ENCODE results near the gene ARHGAP18. TPM values are rescaled to one million over a fixed set of nuclear protein-coding genes. Genes with fewer than 3 reads are reported as not detected.

ARHGAP18 gene
- total RNA-seq, 1 donor from 2014 or later: 13.3 TPM

DNA sequence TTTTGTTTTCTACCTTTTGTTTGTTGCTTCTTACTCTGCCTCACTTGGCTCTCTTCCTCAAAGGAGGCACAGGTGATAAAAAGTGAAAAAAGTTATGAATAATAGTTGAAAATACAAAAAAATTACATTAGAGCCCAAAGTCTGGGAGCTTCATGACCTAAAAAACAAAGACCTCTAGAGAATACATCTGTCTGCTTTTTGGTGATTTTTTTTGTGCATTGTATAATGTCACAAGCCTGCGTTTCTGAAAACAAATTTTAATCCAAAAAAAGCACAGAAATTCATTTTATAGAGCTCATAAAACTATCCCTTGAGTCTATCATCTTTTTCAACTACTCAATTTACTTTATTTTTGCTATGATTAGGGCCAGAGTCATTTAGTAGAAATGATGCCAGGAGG is 41.4 kb upstream of the ARHGAP18 start:
- no peaks in the 10 kb centered on the region for H3K36me3 Mint-ChIP-seq (ENCODE audit: unreplicated experiment)
- H3K27me3 Mint-ChIP-seq (ENCODE audit: unreplicated experiment): no peaks in the 10 kb centered on the region
- DNase-seq (ENCODE audit: extremely low spot score, unreplicated experiment): no peak
- H3K4me1 Mint-ChIP-seq (ENCODE audit: unreplicated experiment): peaks cover 53% of the 10 kb centered on the region
- H3K4me3 Mint-ChIP-seq (ENCODE audit: unreplicated experiment): no peak overlapping the region
- H3K27ac Mint-ChIP-seq (ENCODE audit: unreplicated experiment): peak overlapping the region; percentile 35
- TF ChIP-seq, protein P1, sequence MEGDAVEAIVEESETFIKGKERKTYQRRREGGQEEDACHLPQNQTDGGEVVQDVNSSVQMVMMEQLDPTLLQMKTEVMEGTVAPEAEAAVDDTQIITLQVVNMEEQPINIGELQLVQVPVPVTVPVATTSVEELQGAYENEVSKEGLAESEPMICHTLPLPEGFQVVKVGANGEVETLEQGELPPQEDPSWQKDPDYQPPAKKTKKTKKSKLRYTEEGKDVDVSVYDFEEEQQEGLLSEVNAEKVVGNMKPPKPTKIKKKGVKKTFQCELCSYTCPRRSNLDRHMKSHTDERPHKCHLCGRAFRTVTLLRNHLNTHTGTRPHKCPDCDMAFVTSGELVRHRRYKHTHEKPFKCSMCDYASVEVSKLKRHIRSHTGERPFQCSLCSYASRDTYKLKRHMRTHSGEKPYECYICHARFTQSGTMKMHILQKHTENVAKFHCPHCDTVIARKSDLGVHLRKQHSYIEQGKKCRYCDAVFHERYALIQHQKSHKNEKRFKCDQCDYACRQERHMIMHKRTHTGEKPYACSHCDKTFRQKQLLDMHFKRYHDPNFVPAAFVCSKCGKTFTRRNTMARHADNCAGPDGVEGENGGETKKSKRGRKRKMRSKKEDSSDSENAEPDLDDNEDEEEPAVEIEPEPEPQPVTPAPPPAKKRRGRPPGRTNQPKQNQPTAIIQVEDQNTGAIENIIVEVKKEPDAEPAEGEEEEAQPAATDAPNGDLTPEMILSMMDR (IDR thresholded peaks at IDR 0.05): no peak
- H3K9me3 Mint-ChIP-seq (ENCODE audit: unreplicated experiment): no peaks in the 10 kb centered on the region

DNA sequence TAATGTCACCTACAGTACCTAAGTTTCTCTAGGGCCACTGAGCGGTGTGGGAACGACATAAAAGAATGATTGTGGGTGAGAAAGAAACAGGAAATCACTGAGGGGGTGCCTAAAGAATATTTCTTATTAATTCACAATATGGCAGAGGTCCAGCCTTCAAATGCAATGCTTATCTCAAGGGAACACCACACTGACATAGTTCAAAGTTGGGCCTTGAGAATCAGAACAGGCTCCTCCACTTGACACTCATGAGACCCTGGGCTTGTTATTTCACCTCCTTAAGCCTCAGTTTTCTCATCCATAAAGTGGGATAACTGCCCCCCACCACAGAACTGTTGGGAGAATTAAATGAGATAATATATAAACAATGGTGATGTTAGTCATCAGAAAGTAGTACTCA is 40.4 kb upstream of the ARHGAP18 start:
- H3K4me3 Mint-ChIP-seq (ENCODE audit: unreplicated experiment): no peak overlapping the region
- DNase-seq (ENCODE audit: extremely low spot score, unreplicated experiment): no peak
- H3K36me3 Mint-ChIP-seq (ENCODE audit: unreplicated experiment): no peaks in the 10 kb centered on the region
- TF ChIP-seq, protein P1 (IDR thresholded peaks at IDR 0.05): no peak
- H3K27me3 Mint-ChIP-seq (ENCODE audit: unreplicated experiment): no peaks in the 10 kb centered on the region
- H3K9me3 Mint-ChIP-seq (ENCODE audit: unreplicated experiment): no peaks in the 10 kb centered on the region
- H3K27ac Mint-ChIP-seq (ENCODE audit: unreplicated experiment): peak overlapping the region; percentile 87
- H3K4me1 Mint-ChIP-seq (ENCODE audit: unreplicated experiment): peaks cover 56% of the 10 kb centered on the region

DNA sequence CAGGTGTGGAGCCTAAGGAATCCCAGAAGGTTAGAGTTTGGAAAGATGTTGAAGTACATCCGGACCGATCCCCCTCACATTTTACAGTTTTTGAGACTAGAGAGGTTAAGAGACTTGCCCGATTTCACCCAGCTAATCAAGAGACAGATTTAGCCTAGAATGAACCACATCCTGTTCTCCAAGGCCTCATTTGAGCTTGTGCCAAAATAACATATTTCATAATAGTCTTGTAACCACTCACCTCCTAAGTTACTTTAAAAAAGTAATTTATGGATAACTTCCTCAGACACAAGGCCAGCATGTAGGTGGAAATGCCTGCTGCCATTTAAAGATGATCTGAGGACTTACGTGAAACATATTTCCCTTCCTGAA is 39.8 kb upstream of the ARHGAP18 start:
- no peak for DNase-seq (ENCODE audit: extremely low spot score, unreplicated experiment)
- no peaks in the 10 kb centered on the region for H3K36me3 Mint-ChIP-seq (ENCODE audit: unreplicated experiment)
- H3K27me3 Mint-ChIP-seq (ENCODE audit: unreplicated experiment): no peaks in the 10 kb centered on the region
- TF ChIP-seq, protein P1 (IDR thresholded peaks at IDR 0.05): no peak
- H3K4me3 Mint-ChIP-seq (ENCODE audit: unreplicated experiment): no peak overlapping the region
- peak overlapping the region; percentile 87 for H3K27ac Mint-ChIP-seq (ENCODE audit: unreplicated experiment)
- H3K4me1 Mint-ChIP-seq (ENCODE audit: unreplicated experiment): peaks cover 61% of the 10 kb centered on the region
- H3K9me3 Mint-ChIP-seq (ENCODE audit: unreplicated experiment): no peaks in the 10 kb centered on the region

DNA sequence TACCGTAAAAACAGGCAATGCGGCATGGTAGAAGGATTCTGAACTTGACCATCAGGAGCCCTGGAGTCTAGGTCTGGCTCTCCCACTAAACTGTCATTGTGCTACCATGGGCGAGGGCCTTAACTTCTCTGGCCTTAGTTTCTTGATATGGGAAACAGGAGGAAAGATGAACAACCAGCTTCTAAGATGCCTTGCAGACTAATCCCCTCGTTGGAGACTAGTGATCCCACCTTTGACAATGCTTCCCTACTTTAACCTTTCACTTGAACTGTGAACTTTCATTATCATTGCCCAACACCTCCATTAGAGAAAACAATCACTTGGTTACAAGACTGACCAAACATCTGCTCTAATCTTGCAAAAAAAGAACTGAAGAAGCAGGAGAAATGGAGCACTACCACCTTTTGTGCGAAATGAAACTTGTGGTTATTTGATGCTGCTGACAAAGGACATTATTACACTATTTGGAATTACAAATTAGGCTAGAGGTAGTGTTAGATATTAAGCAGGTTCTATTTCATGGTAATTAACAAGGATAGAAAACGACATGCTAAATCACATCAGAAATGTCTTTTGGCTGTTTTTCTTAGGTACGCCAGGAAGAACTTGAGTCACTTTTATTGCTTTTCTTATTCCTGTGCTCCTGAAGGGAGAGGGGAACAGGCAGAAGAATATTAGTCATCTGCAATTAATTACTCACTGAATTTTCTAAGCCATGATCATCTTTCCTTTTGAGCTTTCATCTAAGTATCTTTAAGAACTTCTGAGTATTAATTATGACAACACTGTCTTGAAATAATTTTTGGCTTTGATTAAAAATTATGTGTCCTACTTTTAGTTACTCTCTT is 39.1 kb upstream of the ARHGAP18 start:
- Mint-ChIP-seq H3K4me1 (ENCODE audit: unreplicated experiment) (peaks cover 67% of the 10 kb centered on the region), H3K36me3 (ENCODE audit: unreplicated experiment) (no peaks in the 10 kb centered on the region), H3K27ac (ENCODE audit: unreplicated experiment) (peak overlapping the region; percentile 87), H3K4me3 (ENCODE audit: unreplicated experiment) (peak overlapping the region; percentile 1), H3K9me3 (ENCODE audit: unreplicated experiment) (no peaks in the 10 kb centered on the region), H3K27me3 (ENCODE audit: unreplicated experiment) (no peaks in the 10 kb centered on the region)
- no peak for DNase-seq (ENCODE audit: extremely low spot score, unreplicated experiment)
- TF ChIP-seq, protein P1 (IDR thresholded peaks at IDR 0.05): no peak

DNA sequence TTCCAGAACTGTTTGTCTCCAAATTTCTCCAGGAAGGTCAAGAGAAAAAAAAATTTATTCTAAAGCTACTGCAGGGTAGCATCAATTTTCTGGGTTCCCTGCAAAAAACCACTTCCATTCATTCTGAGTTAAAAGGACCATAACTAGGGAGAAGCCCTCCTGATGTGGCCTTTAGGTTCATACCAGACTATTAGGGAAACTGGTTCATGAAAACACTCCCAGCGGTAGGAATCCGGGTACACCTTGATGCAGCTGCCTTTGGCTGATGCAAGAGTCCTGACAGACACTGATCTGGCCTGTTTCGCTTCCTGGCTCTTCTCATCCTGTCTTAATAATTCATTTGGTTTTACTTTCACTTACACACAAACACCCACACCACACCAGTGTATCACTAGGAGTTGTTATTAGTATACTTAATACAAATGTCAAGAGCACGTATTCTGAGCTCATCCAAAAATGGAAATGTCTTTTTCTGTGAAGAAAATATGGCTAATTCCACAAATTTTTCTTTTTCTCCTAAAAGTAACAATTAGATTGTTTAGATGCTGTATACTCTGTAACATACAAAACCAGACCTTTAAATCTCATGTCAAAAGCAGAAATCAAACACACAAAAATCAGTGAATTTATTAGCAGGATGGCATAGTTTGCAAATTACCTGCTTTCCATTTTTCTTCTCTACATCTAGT is 38.4 kb upstream of the ARHGAP18 start:
- H3K27me3 Mint-ChIP-seq (ENCODE audit: unreplicated experiment): no peaks in the 10 kb centered on the region
- H3K4me1 Mint-ChIP-seq (ENCODE audit: unreplicated experiment): peaks cover 67% of the 10 kb centered on the region
- peak overlapping the region; percentile 87 for H3K27ac Mint-ChIP-seq (ENCODE audit: unreplicated experiment)
- peak overlapping the region; percentile 3 for H3K4me3 Mint-ChIP-seq (ENCODE audit: unreplicated experiment)
- no peaks in the 10 kb centered on the region for H3K36me3 Mint-ChIP-seq (ENCODE audit: unreplicated experiment)
- DNase-seq (ENCODE audit: extremely low spot score, unreplicated experiment): no peak
- H3K9me3 Mint-ChIP-seq (ENCODE audit: unreplicated experiment): no peaks in the 10 kb centered on the region
- TF ChIP-seq, protein P1 (IDR thresholded peaks at IDR 0.05): no peak
